ENCODE data around the gene ZNF584.
"Not testable (repeated sequence)": the region's sequence is repeated elsewhere in the genome, so short reads cannot be mapped to it uniquely, and the experiment has no call there.

Gene ZNF584

DNA sequence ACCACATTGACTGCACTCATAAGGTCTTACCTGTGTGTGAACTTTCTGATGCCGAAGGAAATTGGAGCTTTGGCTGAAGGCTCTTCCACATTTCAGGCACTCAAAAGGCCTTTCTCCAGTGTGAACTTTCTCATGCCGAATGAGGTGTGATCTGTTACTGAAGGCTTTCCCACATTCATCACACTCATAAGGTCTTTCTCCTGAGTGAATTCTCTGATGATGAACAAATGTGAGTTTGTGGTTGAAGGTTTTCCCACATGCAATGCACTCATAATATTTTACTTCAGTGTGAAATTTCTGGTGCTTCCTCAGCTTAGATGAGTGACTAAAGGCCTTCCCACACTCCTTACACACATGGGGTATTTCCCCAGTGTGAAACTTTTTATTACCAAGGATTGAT, 25.8 kb downstream of the ZNF584 start:
- peaks cover 12 to 90% (median 78%) of the 10 kb centered on the region in 5 experiments for H3K9me3 ChIP-seq (ENCODE audit: control extremely low read depth in 1 of 5, control insufficient read depth in 4 of 5, insufficient read depth in 2 of 5, low read depth in 1 of 5, low read length in 4 of 5)

DNA sequence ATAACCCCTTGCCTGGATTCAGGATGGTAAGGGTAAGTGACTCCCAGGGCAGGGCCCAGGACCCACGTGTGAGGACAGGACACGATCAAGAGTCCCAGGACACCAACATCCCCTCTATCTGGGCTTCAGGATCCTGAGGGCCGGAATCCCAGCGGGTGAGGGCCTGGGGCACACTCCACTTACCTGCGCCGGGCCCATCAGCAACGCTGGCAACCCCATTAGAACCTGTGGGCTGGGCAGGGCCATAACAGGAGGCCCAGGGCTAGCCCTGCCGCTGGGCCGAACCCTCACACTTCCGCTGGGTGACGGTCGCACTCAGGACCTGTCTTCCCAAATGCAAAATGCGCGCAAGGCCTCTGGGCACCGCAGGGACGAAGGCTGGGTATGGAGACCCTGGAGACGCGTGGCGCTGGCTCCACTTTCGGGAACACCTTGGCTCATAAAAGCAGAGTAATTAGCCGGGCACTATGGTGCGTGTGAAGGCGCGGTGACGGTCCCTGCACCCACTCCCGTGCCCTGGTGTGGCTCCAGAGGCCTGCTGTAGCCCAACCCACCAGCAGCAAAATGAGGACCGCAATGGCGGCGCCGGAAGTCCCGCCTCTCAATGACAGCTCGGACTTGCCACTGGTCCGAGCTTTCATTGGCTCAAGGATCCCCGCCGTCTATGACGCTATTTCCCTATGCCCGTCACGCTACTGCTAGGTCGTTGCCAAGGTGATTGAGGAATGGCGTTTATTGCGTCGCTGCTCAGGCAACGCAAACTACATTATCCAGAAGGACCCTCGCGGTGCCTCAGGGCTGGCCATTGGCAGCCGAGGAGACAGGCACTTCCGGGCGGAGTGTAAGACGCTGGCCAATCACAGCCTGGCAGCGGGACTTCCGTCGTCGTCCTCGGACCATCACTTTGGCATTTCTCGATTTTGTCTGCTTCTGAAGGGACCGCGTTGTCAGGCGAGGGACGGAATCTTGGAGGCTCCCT, 31.4 kb downstream of the ZNF584 start, which contains the start of gene ZNF132:
TSS of gene ZNF132 (minus strand) at position 578 of the 979 bp plus-strand sequence. CDS start at position 246, 332 bp downstream.
- ChIA-PET CTCF (no interaction called here), POLR2A (interaction anchor here (0.7 to 1.2 kb wide), 3 partner anchors 11 to 115 kb away, joined by 3 to 5 read pairs (median 4); partner anchors contain the start of genes CHMP2A and ZNF324B)
- Histone ChIP-seq H3K27me3 (replicated peaks in 2 of 5; ENCODE audit: control insufficient read depth in 4 of 5, insufficient read depth in 5 of 5, low read length in 4 of 5) (peaks cover 0 to 2% (median 0%) of the 10 kb centered on the region in 5 experiments), H3K4me1 (ENCODE audit: control extremely low read depth in 1 of 4, control insufficient read depth in 4 of 4, insufficient read depth in 4 of 4, low read length in 3 of 4) (peaks cover 0 to 19% (median 15%) of the 10 kb centered on the region in 4 experiments), H3K4me3 (ENCODE audit: control insufficient read depth in 1 of 7, extremely low read depth in 1 of 7, insufficient read depth in 4 of 7, low read depth in 2 of 7, low read length in 6 of 7) (peak within 1 kb of the TSS; percentile 49 to 87 (median 78)), H3K27ac (ENCODE audit: insufficient read depth in 1 of 2, low read depth in 1 of 2, low read length in 2 of 2, poor library complexity in 1 of 2, severe bottlenecking in 2 of 2) (peak within 1 kb of the TSS; percentile 87 to 93), H3K9me3 (ENCODE audit: control extremely low read depth in 1 of 5, control insufficient read depth in 4 of 5, insufficient read depth in 2 of 5, low read depth in 1 of 5, low read length in 4 of 5) (peaks cover 0 to 51% (median 31%) of the 10 kb centered on the region in 5 experiments), H3K36me3 (ENCODE audit: control insufficient read depth in 4 of 4, insufficient read depth in 4 of 4, low read length in 3 of 4) (peaks cover 12 to 31% (median 24%) of the 10 kb centered on the region in 4 experiments)
- peak; percentile 100 for DNase-seq
- 7% methylated on average over 58 of the region's 59 CpGs for WGBS (ENCODE audit: insufficient coverage)

More for the DNA sequence above, 25.8 kb downstream of the ZNF584 start:
- 100% methylated on average over 1 of the region's 2 CpGs for WGBS (ENCODE audit: insufficient coverage)
- Histone ChIP-seq H3K27ac (ENCODE audit: insufficient read depth in 1 of 2, low read depth in 1 of 2, low read length in 2 of 2, poor library complexity in 1 of 2, severe bottlenecking in 2 of 2) (no peak overlapping the region), H3K4me1 (ENCODE audit: control extremely low read depth in 1 of 4, control insufficient read depth in 4 of 4, insufficient read depth in 4 of 4, low read length in 3 of 4) (peaks cover 0 to 5% (median 2%) of the 10 kb centered on the region in 4 experiments), H3K4me3 (ENCODE audit: control insufficient read depth in 1 of 7, extremely low read depth in 1 of 7, insufficient read depth in 4 of 7, low read depth in 2 of 7, low read length in 6 of 7) (peak overlapping the region in 1 of 7 experiments; percentile 22), H3K36me3 (ENCODE audit: control insufficient read depth in 4 of 4, insufficient read depth in 4 of 4, low read length in 3 of 4) (peaks cover 28 to 76% (median 55%) of the 10 kb centered on the region in 4 experiments), H3K27me3 (replicated peaks in 2 of 5; ENCODE audit: control insufficient read depth in 4 of 5, insufficient read depth in 5 of 5, low read length in 4 of 5) (no peaks in the 10 kb centered on the region)
- peak in 1 of 3 donors; percentile 40 for DNase-seq
- POLR2A ChIA-PET: no interaction called here
- CTCF ChIA-PET: interaction anchor here (0.7 to 1.3 kb wide), 3 partner anchors 8 to 147 kb away, joined by 3 to 4 read pairs (median 3); no protein-coding TSS in a partner anchor

DNA sequence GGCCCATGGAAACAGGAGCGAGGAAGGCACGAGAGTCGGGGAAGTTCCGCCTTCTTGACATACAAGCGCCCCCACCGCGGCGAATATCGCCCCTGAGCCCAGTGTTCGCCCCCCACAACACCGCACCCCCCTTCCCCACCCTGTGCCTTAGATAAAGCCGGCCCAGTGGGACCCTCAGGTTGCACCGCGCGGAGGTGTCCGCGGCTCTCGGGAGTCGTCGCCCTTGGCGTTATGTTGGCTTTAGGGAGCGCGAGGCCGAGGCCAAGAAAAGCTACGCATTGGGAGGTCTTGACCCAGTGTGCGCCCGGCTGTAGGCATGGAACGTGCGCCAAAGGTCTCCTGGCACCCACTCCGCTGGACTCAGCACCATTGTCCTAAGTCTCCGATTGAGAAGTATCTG, 32.1 kb downstream of the ZNF584 start:
- Histone ChIP-seq H3K27me3 (replicated peaks in 2 of 5; ENCODE audit: control insufficient read depth in 4 of 5, insufficient read depth in 5 of 5, low read length in 4 of 5) (peaks cover 0 to 2% (median 0%) of the 10 kb centered on the region in 5 experiments), H3K36me3 (ENCODE audit: control insufficient read depth in 4 of 4, insufficient read depth in 4 of 4, low read length in 3 of 4) (peaks cover 8 to 24% (median 18%) of the 10 kb centered on the region in 4 experiments), H3K9me3 (ENCODE audit: control extremely low read depth in 1 of 5, control insufficient read depth in 4 of 5, insufficient read depth in 2 of 5, low read depth in 1 of 5, low read length in 4 of 5) (peaks cover 0 to 44% (median 25%) of the 10 kb centered on the region in 5 experiments), H3K4me1 (ENCODE audit: control extremely low read depth in 1 of 4, control insufficient read depth in 4 of 4, insufficient read depth in 4 of 4, low read length in 3 of 4) (peaks cover 0 to 19% (median 15%) of the 10 kb centered on the region in 4 experiments), H3K27ac (ENCODE audit: insufficient read depth in 1 of 2, low read depth in 1 of 2, low read length in 2 of 2, poor library complexity in 1 of 2, severe bottlenecking in 2 of 2) (peak overlapping the region; percentile 67 to 93), H3K4me3 (ENCODE audit: control insufficient read depth in 1 of 7, extremely low read depth in 1 of 7, insufficient read depth in 4 of 7, low read depth in 2 of 7, low read length in 6 of 7) (peak overlapping the region; percentile 44 to 87 (median 78))
- no peak for DNase-seq
- ChIA-PET POLR2A (interaction anchor here (1.2 kb wide), 1 partner anchor 11 kb away, joined by 5 read pairs; the partner anchor contains the start of gene ZNF324B), CTCF (no interaction called here)
- 18% methylated on average over 30 of the region's 31 CpGs for WGBS (ENCODE audit: insufficient coverage)

DNA sequence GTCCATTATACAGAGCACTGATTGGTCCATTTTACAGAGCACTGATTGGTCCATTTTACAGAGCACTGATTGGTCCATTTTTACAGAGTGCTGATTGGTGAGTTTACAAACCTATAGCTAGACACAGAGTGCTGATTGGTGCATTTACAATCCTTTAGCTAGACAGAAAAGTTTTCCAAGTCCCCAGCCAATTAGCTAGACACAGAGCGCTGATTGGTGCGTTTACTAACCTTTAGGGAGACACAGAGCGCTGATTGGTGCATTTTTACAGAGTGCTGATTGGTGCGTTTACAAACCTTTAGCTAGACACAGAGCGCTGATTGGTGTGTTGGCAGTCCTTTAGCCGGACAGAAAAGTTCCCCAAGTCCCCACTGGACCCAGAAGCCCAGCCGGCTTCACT, 34.5 kb downstream of the ZNF584 start:
- H3K27ac ChIP-seq (ENCODE audit: insufficient read depth in 1 of 2, low read depth in 1 of 2, low read length in 2 of 2, poor library complexity in 1 of 2, severe bottlenecking in 2 of 2); H3K36me3 ChIP-seq (ENCODE audit: control insufficient read depth in 4 of 4, insufficient read depth in 4 of 4, low read length in 3 of 4); DNase-seq; POLR2A ChIA-PET; H3K4me3 ChIP-seq (ENCODE audit: control insufficient read depth in 1 of 7, extremely low read depth in 1 of 7, insufficient read depth in 4 of 7, low read depth in 2 of 7, low read length in 6 of 7); H3K27me3 ChIP-seq (replicated peaks in 2 of 5; ENCODE audit: control insufficient read depth in 4 of 5, insufficient read depth in 5 of 5, low read length in 4 of 5): not testable (repeated sequence)
- 96% methylated on average over 7 of the region's 7 CpGs for WGBS (ENCODE audit: insufficient coverage)
- CTCF ChIA-PET: interaction anchor here (1.0 kb wide), 1 partner anchor 9 kb away, joined by 3 read pairs; no protein-coding TSS in a partner anchor
- H3K9me3 ChIP-seq (ENCODE audit: control extremely low read depth in 1 of 5, control insufficient read depth in 4 of 5, insufficient read depth in 2 of 5, low read depth in 1 of 5, low read length in 4 of 5): peaks cover 0 to 28% (median 6%) of the 10 kb centered on the region in 5 experiments
- peaks cover 0 to 19% (median 15%) of the 10 kb centered on the region in 4 experiments for H3K4me1 ChIP-seq (ENCODE audit: control extremely low read depth in 1 of 4, control insufficient read depth in 4 of 4, insufficient read depth in 4 of 4, low read length in 3 of 4)

DNA sequence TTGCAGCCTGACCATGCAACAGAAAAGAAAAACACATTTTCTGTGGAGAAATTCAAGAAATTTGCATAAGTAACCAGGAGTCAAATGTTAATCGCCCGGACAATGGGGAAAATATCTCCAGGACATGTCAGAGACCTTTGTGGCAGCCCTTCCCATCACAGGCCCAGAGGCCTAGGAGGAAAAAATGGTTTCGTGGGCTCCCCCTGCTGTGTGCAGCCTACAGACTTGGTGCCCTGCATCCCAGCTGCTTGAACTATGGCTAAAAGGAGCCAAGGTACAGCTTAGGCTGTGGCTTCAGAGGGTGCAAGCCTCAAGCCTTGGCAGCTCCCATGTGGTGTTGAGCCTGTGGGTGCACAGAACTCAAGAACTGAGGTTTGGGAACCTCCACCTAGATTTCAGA, 40.4 kb downstream of the ZNF584 start:
- 76% methylated on average over 3 of the region's 3 CpGs for WGBS (ENCODE audit: insufficient coverage)

DNA sequence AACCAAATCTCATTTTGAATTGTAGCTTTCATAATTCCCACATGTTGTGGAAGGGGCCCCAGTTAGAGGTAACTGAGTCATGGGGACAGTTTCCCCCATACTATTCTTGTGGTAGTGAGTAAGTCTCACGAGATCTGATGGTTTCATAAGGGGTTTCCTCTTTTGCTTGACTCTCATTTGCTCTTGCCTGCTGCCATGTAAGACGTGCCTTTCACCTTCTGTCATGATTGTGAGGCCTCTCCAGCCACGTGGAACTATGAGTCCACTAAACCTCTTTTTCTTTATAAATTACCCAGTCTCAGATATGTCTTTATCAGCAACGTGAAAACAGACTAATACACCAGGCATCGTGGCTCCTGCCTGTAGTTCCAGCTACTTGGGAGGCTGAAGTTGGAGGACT, 41.5 kb downstream of the ZNF584 start:
- H3K9me3 ChIP-seq (ENCODE audit: control extremely low read depth in 1 of 5, control insufficient read depth in 4 of 5, insufficient read depth in 2 of 5, low read depth in 1 of 5, low read length in 4 of 5); DNase-seq; H3K27ac ChIP-seq (ENCODE audit: insufficient read depth in 1 of 2, low read depth in 1 of 2, low read length in 2 of 2, poor library complexity in 1 of 2, severe bottlenecking in 2 of 2); H3K4me3 ChIP-seq (ENCODE audit: control insufficient read depth in 1 of 7, extremely low read depth in 1 of 7, insufficient read depth in 4 of 7, low read depth in 2 of 7, low read length in 6 of 7); POLR2A ChIA-PET; CTCF ChIA-PET: not testable (repeated sequence)
- 71% methylated on average over 3 of the region's 5 CpGs for WGBS (ENCODE audit: insufficient coverage)
- peaks cover 0 to 11% (median 7%) of the 10 kb centered on the region in 4 experiments for H3K36me3 ChIP-seq (ENCODE audit: control insufficient read depth in 4 of 4, insufficient read depth in 4 of 4, low read length in 3 of 4)
- peaks cover 0 to 12% (median 0%) of the 10 kb centered on the region in 5 experiments for H3K27me3 ChIP-seq (replicated peaks in 2 of 5; ENCODE audit: control insufficient read depth in 4 of 5, insufficient read depth in 5 of 5, low read length in 4 of 5)
- H3K4me1 ChIP-seq (ENCODE audit: control extremely low read depth in 1 of 4, control insufficient read depth in 4 of 4, insufficient read depth in 4 of 4, low read length in 3 of 4): peaks cover 0 to 13% (median 8%) of the 10 kb centered on the region in 4 experiments

More for the DNA sequence above, 40.4 kb downstream of the ZNF584 start:
- POLR2A ChIA-PET; DNase-seq; H3K36me3 ChIP-seq (ENCODE audit: control insufficient read depth in 4 of 4, insufficient read depth in 4 of 4, low read length in 3 of 4); H3K27ac ChIP-seq (ENCODE audit: insufficient read depth in 1 of 2, low read depth in 1 of 2, low read length in 2 of 2, poor library complexity in 1 of 2, severe bottlenecking in 2 of 2); CTCF ChIA-PET; H3K4me3 ChIP-seq (ENCODE audit: control insufficient read depth in 1 of 7, extremely low read depth in 1 of 7, insufficient read depth in 4 of 7, low read depth in 2 of 7, low read length in 6 of 7); H3K9me3 ChIP-seq (ENCODE audit: control extremely low read depth in 1 of 5, control insufficient read depth in 4 of 5, insufficient read depth in 2 of 5, low read depth in 1 of 5, low read length in 4 of 5): not testable (repeated sequence)
- Histone ChIP-seq H3K4me1 (ENCODE audit: control extremely low read depth in 1 of 4, control insufficient read depth in 4 of 4, insufficient read depth in 4 of 4, low read length in 3 of 4) (peaks cover 0 to 13% (median 8%) of the 10 kb centered on the region in 4 experiments), H3K27me3 (replicated peaks in 2 of 5; ENCODE audit: control insufficient read depth in 4 of 5, insufficient read depth in 5 of 5, low read length in 4 of 5) (peaks cover 0 to 12% (median under 1%) of the 10 kb centered on the region in 5 experiments)
